Effector memory CD4-positive, alpha-beta T cell (primary cell): Measurements from ENCODE around the gene SMAD7.

ENCODE experiments used
- DNase-seq, 3 donors: peaks; one replicate each; pipeline ENCODE4 v3.0.0-alpha.2; 2020
- H3K27ac ChIP-seq: 2 replicates; pipeline ENCODE4 v1.7.0; 2013; ENCODE audit warnings: mild to moderate bottlenecking, low read length, moderate library complexity; ENCODE audit not compliant: insufficient read depth, poor library complexity, severe bottlenecking
- H3K27me3 ChIP-seq: replicated peaks from 2 replicates; pipeline ENCODE4 v1.7.0; 2013; ENCODE audit warnings: mild to moderate bottlenecking, low read length; ENCODE audit not compliant: insufficient read depth, control insufficient read depth, poor library complexity, severe bottlenecking
- H3K36me3 ChIP-seq: 2 replicates; pipeline ENCODE4 v1.7.0; 2013; ENCODE audit warnings: mild to moderate bottlenecking, low read length, moderate library complexity; ENCODE audit not compliant: control insufficient read depth, insufficient read depth
- H3K4me1 ChIP-seq: 2 replicates; pipeline ENCODE4 v1.7.0; 2013; ENCODE audit warnings: low read length, mild to moderate bottlenecking; ENCODE audit not compliant: control insufficient read depth, insufficient read depth, poor library complexity, severe bottlenecking
- H3K4me3 ChIP-seq: 2 replicates; pipeline ENCODE4 v1.7.0; 2013; ENCODE audit warnings: low read length, low read depth, mild to moderate bottlenecking; ENCODE audit not compliant: insufficient read depth, poor library complexity, severe bottlenecking
- H3K9me3 ChIP-seq: 2 replicates; pipeline ENCODE4 v1.7.0; 2013; ENCODE audit warnings: mild to moderate bottlenecking, low read length, moderate library complexity; ENCODE audit not compliant: control insufficient read depth

Gene SMAD7

DNA sequence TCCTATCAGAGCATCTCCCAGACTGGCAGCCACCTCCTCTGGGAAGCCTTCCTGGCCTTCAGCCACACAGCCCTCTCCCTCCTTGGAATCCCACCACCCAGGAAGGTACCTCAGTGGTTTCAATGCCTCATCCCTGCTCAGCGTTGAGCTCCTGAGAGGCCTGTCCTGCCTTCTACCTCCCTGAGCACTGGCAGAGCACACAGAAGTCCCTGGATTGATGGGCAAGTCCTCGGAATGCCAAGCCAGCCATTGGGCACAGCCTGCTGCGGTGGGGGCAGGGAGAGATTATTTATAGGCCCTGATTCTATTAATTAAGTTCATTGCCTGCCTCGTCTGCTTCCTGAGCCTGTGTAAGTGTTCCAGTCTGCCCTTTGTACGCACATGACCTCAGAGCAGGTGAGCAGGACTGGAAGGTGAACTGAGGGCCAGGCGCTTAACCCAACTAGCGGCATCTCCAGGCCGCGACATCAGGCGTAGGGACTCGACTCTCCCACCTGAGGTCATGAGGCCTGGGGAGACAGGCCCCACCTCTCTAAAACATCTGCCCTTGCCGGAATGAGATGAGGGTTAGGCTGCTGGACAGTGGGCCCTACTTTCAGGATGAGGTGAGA is 63.4 kb downstream of the SMAD7 start:
- Histone ChIP-seq H3K36me3 (no peaks in the 10 kb centered on the region), H3K4me3 (no peak overlapping the region), H3K4me1 (no peaks in the 10 kb centered on the region), H3K27ac (no peak overlapping the region), H3K27me3 (no peaks in the 10 kb centered on the region), H3K9me3 (no peaks in the 10 kb centered on the region)
- no peak for DNase-seq

DNA sequence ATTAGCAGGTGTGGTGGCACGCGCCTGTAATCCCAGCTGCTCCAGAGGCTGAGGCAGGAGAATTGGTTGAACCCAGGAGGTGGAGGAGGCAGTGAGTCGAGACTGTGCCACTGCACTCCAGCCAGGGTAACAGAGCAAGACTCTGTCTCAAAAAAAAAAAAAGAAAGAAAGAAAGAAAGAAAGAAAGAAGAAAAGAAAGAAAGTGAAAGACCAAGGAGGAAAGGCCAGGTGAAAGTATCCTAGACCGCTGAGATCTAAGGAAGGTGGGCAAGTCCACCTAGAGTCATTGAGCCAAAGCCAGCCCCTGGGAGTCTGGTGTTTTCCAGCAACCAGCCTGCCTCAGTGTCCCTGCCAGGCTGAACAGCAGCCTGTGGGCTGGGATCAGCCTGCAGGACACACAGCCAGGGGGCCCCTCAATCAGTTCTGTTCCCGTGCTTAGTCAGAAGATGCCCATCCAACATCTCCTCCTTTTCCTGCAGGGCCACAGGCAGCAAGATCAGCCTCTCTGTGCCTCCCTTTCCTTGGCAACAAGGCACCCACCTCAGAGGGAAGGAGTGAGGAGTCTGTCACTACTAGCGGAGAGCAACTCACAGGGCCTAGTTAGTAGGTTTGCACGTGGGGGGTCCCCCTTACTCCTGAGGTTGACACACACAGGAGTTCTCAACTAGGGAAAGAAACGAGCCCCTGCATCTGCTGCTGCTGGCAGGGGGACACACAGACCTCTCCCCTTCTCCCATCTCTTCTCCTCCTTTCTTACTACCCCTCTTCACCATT is 64.1 kb downstream of the SMAD7 start:
- Histone ChIP-seq H3K9me3 (no peaks in the 10 kb centered on the region), H3K4me3 (no peak overlapping the region), H3K4me1 (no peaks in the 10 kb centered on the region), H3K36me3 (no peaks in the 10 kb centered on the region), H3K27me3 (no peaks in the 10 kb centered on the region), H3K27ac (no peak overlapping the region)
- DNase-seq: no peak

DNA sequence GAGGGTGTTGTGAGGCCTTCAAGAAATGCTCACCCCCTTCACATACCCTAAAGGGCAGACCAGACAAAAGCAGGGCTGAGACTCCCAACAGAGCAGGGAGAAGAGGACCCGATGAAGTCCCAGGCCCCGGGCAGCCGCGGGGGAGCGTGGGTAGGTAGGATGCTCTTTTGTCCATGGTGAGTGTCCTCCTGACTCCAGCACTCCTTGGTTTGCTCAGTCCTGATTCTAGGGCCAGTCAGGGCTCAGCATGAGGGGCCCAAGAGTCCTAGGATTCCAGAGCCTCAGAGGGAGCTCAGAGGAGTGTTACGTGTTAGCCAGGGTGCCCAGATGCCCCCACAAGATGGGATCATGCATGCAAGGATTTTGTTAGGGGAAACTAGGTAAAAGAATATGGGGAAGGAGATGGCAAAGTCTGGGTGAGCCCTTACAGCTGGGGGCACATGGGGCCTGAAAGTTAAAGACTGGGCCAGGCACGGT is 64.8 kb downstream of the SMAD7 start:
- Histone ChIP-seq H3K4me3 (no peak overlapping the region), H3K36me3 (no peaks in the 10 kb centered on the region), H3K9me3 (no peaks in the 10 kb centered on the region), H3K27me3 (no peaks in the 10 kb centered on the region), H3K4me1 (no peaks in the 10 kb centered on the region), H3K27ac (no peak overlapping the region)
- no peak for DNase-seq

DNA sequence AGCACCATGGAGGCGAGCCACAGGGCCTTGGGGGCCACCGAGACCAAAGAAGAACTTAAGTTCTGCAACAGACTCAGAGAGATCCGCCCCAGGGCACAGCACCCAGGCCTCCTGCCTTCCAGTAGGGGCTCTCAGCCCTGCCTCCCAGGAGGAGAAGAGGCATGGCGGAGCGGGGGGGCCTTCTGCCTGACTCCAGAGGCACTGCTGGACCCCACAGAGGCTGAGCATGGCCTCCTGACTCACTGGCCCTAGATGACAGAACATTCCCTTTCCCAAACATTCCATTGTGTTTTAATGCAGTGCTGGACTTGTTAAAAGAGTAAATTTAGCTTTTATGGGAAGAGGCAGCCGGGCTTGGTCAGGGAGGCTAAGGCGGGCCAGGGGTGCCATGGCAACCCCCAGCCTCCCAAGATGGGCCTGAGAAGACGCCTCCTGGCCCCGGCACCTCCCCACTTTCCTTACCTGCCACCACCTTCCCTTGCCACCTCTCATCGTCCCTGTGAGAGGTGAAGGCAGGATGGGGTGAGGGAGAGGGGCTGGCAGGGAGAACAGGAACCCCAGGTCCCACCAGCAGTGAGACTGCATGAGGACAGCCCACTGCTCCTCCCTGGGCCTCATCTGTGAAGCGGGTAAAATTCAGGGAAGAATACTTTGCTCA is 65.4 kb downstream of the SMAD7 start:
- no peaks in the 10 kb centered on the region for H3K27me3 ChIP-seq
- no peak overlapping the region for H3K27ac ChIP-seq
- H3K36me3 ChIP-seq: no peaks in the 10 kb centered on the region

DNA sequence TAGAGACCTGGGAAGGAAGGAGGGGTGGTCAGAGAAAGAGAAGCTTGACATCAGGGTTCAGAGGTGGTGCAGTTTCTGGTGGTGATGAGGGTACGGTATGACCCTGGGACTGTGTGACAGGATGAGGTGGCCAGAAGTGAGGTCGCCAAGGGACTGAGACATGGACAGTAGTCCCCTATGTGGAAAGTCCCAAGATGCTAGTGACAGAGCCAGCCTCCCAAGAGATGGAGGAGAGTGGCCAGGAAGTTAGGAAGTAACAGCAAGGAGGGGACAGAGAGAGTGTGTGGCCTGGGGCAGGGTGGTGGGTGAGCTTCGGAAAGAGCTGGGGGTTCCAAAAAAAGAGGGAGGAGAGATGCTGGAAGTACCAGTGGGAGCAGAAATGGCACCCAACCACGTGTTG is 66.0 kb downstream of the SMAD7 start:
- Histone ChIP-seq H3K4me1 (no peaks in the 10 kb centered on the region), H3K27ac (no peak overlapping the region), H3K36me3 (no peaks in the 10 kb centered on the region), H3K27me3 (no peaks in the 10 kb centered on the region), H3K4me3 (no peak overlapping the region), H3K9me3 (no peaks in the 10 kb centered on the region)
- no peak for DNase-seq

More for the DNA sequence above, 65.4 kb downstream of the SMAD7 start:
- no peak for DNase-seq
- Histone ChIP-seq H3K9me3 (no peaks in the 10 kb centered on the region), H3K4me1 (no peaks in the 10 kb centered on the region), H3K4me3 (no peak overlapping the region)

DNA sequence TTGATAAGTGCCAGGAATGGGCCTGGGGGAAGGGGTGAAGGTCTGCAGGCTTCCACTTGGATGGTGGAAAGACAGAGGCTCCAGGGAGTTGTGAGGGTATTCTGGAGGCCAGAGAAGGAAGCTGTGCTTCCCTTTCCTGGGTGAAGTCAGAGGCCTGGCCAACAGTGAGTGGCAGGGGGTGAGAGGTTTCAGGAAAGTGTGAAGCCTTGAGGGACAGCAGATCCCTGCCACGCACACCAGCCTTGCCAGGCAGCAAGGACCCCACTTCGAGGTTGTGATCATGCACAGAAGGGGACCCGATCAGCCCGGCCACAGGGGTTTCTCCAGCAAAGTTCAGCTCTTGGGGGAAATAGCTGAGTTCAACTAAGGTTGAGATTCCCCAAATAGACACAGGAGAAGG is 66.5 kb downstream of the SMAD7 start:
- Histone ChIP-seq H3K4me1 (no peaks in the 10 kb centered on the region), H3K4me3 (no peak overlapping the region), H3K36me3 (no peaks in the 10 kb centered on the region), H3K9me3 (no peaks in the 10 kb centered on the region), H3K27me3 (no peaks in the 10 kb centered on the region), H3K27ac (no peak overlapping the region)
- DNase-seq: no peak

DNA sequence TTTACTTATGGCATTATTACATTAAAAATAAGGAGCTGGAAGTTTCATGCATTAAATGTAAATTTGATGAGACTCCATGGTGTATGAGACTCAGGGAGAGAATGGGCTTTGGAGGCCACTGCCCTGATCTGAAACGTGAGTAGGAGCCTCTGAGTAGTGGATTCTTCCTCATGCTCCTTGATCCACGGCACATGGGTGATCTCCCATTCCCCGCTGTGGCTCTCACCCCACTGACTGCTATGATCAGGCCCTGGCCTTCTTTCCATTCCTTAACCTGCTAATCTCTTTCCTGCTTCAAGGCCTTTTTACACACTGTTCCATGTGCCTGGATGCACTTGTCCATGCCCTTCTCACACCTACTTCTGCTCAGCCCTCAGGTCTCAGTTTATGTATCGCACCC is 68.4 kb downstream of the SMAD7 start:
- Histone ChIP-seq H3K27ac (no peak overlapping the region), H3K4me1 (no peaks in the 10 kb centered on the region), H3K27me3 (no peaks in the 10 kb centered on the region), H3K9me3 (no peaks in the 10 kb centered on the region), H3K36me3 (no peaks in the 10 kb centered on the region), H3K4me3 (no peak overlapping the region)
- no peak for DNase-seq

DNA sequence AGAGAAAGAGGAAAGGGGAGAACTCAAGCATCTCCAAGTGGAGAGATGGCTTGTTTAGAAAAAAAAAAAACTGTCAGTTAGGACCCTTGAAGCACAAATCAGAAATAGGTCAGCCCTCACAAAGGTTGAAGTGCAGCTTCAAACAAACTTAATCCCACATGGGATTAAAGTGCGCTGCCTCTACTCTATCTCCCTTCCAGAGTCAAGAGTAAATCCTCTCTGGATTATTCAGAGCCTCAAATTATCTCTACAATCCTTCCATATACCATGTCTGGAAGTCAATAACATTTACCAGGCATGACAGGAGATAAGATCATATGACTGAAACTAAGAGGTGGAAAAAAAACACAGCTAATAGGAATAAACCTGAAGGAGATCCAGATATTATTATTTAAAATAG is 69.8 kb downstream of the SMAD7 start:
- Histone ChIP-seq H3K36me3 (no peaks in the 10 kb centered on the region), H3K27ac (no peak overlapping the region), H3K27me3 (no peaks in the 10 kb centered on the region), H3K9me3 (no peaks in the 10 kb centered on the region), H3K4me1 (no peaks in the 10 kb centered on the region), H3K4me3 (no peak overlapping the region)
- no peak for DNase-seq

DNA sequence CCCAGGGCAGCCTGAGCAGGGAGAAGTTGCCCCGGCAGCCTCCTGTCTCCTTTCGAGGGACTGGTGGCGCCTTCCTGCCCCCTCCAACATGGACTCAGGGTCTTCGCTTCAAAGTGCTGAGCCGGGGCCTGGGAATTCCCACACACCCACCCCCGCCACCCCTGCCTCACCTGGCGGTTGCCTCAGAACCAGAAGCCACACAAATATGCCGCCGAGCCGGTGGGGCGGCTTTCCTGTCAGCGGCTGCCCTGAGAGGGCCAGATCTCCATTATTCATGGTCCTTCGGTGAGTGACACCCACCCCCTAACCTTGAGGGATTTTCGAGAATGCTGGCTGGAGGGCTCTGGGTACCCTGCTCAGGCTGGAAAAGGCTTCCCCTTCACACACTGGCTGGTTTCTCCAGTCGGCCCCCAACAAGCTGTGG is 71.7 kb downstream of the SMAD7 start:
- H3K27me3 ChIP-seq: no peaks in the 10 kb centered on the region
- no peaks in the 10 kb centered on the region for H3K36me3 ChIP-seq
- no peak overlapping the region for H3K27ac ChIP-seq
- H3K4me1 ChIP-seq: no peaks in the 10 kb centered on the region
- H3K9me3 ChIP-seq: no peaks in the 10 kb centered on the region
- H3K4me3 ChIP-seq: no peak overlapping the region
- no peak for DNase-seq

DNA sequence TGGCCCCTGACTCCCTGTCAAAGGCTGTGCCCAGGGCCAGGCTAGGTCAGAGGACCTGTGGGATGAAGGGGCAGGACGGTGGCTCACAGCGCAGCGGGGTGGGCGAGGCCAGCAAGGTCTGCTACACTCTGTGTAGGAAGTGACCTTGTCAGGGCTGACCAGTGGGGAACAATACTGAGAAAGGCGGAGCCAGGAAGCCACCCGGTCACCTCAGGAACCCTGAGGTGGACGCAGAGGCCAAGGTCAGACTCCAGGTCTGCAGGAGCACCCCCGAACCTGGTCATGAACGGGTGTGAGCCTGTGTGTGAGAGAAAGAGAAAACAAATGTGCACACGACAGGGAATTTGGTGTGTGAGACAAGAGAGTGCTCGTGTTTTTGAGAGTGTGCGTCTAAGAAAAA is 72.3 kb downstream of the SMAD7 start:
- Histone ChIP-seq H3K27me3 (no peaks in the 10 kb centered on the region), H3K9me3 (no peaks in the 10 kb centered on the region), H3K4me1 (no peaks in the 10 kb centered on the region), H3K27ac (no peak overlapping the region), H3K36me3 (no peaks in the 10 kb centered on the region), H3K4me3 (no peak overlapping the region)
- DNase-seq: no peak
